ENCODE data around the gene EML1.

Gene EML1

GRCh38 chr14:99779751-99780150 lies 13.5 kb upstream of the EML1 start:
- peak; percentile 76 for DNase-seq (ENCODE audit: low read depth)

DNA sequence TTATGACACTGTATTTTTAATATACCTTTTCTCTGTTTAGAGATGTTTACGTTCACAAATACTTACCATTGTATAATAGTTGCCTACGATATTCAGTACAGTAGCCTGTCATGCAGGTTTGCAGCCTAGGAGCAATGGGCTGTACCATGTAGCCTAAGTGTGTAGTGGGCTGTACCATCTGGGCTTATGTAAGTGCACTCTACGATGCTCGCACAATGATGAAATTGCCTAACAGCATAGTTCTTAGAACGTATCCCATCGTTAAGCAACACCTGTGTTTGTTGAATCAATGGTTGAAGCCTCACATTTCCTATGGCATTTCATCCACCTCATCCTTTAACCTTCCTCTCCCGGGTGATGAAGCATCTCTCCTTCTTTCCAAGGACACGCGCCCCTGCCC lies 12.5 kb upstream of the EML1 start:
- DNase-seq (ENCODE audit: low read depth) = no peak

- DNase-seq (ENCODE audit: low read depth) = no peak
Measured at GRCh38 chr14:99781091-99781490, 12.1 kb upstream of the EML1 start.

DNA sequence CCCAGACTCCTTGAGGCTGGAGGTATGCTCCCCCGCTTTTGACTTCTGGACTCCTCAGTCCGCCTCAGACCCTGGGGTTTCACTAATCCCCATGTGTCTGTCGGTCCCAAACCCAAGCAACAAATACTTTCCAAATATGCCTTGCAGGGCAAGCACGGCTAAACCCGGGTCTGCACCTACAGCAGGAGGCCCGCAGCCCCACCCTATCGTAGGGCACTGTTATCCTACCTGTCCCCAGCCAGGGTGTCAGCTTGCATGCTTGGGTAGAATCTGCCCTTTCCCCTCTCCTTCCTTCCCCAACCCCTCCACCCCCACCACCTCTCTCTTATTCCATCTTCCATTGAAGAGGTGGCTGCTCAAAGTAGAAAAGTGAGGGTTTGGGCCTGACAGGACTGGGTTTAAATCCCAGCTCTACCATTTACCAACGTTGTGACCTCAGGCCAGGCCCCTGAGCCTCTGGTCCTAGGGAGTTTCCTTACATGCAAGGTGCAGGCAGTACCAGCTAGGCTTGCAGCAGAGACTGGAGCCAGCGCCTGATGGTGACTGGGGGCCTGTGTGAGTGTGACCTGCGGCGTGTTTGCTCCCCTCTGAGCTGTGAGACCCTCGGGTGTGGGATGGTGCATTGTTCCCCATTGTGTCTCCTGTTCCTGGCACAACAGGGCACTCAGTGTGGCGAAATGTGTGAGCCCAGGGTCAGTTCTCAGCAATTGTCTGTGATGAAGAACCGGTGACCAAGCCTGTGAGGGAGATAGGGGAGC lies 11.2 kb upstream of the EML1 start:
- DNase-seq (ENCODE audit: low read depth) = no peak

DNA sequence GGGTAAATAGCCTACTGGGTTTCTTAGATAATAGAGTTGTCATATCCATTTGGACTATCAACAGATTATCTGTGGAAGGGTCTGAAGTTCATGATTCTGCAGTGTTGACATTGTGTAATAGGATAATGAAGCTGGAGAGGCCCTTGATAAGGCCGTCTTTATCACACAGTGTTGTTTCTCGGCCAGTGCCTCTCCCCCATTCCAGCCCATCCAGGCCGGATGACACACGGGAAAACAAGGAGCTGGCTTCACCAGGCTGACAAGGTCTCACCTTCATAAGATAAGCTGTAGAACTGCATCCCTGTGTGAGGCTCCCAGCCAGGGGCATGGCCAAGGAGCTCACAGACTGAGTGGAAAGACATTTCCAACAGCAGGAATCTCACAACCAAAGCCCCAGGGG lies 8.7 kb upstream of the EML1 start:
- no peak for DNase-seq (ENCODE audit: low read depth)

GRCh38 chr14:99785426-99785825 lies 7.8 kb upstream of the EML1 start:
- DNase-seq (ENCODE audit: low read depth) = no peak

GRCh38 chr14:99786511-99786989 lies 6.7 kb upstream of the EML1 start:
- no peak for DNase-seq (ENCODE audit: low read depth)

DNA sequence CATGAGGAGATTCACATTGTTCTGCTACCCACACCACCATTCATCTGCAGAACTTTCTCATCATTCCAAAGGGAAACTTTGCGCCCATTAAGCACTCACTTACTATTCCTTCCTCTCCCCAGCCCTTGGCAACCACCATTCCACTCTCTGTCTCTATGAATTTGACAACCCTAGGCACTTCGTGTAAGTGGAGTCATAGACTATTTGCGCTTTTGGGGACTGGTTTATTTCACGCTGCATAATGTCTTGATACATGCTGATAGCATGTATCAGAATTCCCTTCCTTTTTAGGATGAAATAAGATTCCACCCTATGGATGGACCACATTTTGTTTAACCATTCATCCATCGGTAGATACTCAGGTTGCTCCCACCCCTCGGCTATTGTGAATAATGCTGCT lies 4.5 kb upstream of the EML1 start:
- no peak for DNase-seq (ENCODE audit: low read depth)

GRCh38 chr14:99789581-99789980 lies 3.6 kb upstream of the EML1 start:
- DNase-seq (ENCODE audit: low read depth) = no peak

- no peak for DNase-seq (ENCODE audit: low read depth)
Measured at GRCh38 chr14:99790201-99790977, 2.8 kb upstream of the EML1 start.

DNA sequence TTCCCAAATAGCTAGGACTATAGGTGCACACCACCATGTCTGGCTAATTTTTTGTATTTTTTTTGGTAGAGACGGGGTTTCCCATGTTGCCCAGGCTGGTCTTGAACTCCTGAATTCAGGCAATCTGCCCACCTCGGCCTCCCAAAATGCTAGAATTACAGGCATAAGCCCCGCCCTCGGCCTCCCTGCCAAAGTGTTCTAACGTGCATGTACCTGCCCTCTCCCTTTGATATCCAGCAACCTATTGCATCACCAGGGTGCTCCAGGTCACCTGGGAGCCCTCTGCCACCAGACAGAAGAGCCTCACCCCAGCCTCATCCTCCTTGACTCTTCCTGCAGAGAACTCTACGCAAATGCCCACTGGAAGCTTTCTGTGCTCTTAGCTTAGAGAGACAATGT lies 2.2 kb upstream of the EML1 start:
- no peak for DNase-seq (ENCODE audit: low read depth)

- DNase-seq (ENCODE audit: low read depth) = peak; percentile 20
Measured at GRCh38 chr14:99791476-99792209, 1.6 kb upstream of the EML1 start.

- peak; percentile 23 for DNase-seq (ENCODE audit: low read depth)
Measured at GRCh38 chr14:99792210-99792535, 1.0 kb upstream of the EML1 start.

- DNase-seq (ENCODE audit: low read depth) = peak; percentile 40
Measured at GRCh38 chr14:99792551-99793212, 531 bp upstream of the EML1 start.

- peak; percentile 12 for DNase-seq (ENCODE audit: low read depth)
Measured at GRCh38 chr14:99794151-99794780, 1.1 kb downstream of the EML1 start.

GRCh38 chr14:99795046-99795445 lies 1.8 kb downstream of the EML1 start:
- DNase-seq (ENCODE audit: low read depth) = no peak

DNA sequence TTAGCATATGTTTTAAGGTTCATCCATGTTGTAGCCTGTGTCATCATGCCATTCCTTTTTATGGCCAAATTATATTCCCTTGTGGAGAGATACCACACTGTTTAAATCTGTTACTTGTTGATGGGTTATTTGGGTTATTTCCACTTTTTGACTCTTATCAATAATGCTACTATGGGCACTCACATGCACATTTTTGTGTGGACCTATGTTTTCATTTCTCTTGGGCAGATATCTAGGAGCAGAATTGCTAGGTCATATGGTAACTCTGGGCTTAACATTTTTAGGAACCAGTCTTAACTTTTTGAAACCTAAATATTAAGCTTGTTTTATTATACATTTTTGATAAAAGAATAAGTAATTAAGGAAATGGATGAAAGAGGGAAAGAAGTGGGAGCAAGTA lies 4.0 kb downstream of the EML1 start:
- no peak for DNase-seq (ENCODE audit: low read depth)

DNA sequence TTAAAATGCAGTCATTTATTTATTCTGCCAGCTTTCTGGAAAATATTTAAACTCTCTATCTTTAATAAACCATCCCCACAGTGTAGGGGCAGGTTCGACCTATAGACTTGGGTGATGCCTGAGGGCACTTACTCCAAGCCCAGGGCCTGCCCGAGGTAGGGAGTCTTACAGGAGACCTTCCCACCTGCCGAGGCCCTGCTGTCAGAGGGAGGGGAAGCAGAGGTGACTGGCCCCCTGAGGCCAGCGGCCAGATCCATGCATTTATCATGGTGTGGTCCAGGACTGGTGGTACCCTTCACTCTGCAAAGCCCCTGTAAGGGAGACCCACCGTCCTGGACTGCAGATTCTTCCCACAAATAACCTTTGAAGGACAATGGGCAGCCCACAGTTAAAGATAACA lies 7.6 kb downstream of the EML1 start:
- DNase-seq (ENCODE audit: low read depth) = no peak

- DNase-seq (ENCODE audit: low read depth) = peak; percentile 33
Measured at GRCh38 chr14:99802301-99803105, 9.3 kb downstream of the EML1 start.

DNA sequence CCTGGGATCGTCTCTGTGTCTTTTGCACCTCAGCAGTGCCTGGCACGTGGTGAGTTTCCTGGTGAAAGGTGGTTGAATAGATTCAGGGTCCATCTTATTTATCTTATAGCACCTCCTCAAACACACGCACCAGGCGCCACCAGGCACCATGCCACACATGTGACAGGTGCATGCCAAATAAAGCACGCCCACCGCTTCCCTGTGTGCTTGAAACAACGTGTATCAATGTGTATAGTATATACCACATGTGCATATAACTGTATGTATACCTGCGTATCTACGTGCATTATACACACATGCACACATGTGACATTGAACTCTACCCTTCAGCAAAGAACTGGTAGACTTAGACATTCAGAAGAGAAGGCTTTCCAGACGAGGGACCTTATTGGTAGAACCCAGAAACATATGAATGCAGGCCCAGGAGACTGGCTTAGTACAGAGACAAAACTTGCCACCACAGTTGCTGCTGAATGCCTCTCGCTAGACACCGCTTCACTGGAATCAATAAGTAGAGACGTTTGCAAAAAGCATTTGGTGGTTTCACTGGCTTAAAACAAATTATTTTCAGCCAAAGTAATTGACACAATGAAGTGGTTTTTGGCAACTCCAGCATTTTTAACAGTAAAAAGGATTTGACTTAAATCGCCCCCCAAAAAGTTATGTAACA lies 10.0 kb downstream of the EML1 start:
- DNase-seq (ENCODE audit: low read depth) = no peak

All from EH (cell line).